IMR-90 (cell line): ENCODE results near the gene TARBP2. TPM values are rescaled to one million over a fixed set of nuclear protein-coding genes. Genes with fewer than 3 reads are reported as not detected.

Experiments
- ATAC-seq: fragments of 200-7000 bp; cut with Tn5 transposase; 2 replicates; pipeline ENCODE4 v1.9.1; 2020; ENCODE audit warnings: low read depth, mild to moderate bottlenecking, moderate library complexity
- BruUV-seq: library from RNA; stranded (reverse); fragments of 400-500 nt; replicated peaks from 2 replicates; lab custom pipeline; 2021; lab: Mats Ljungman, UMichigan
- CTCF ChIA-PET: fragments of 300-600 bp; formaldehyde crosslinking; extraction: SDS; loops from one replicate; lab custom pipeline; 2021; ENCODE audit warnings: antibody characterized with exemption; lab: Yijun Ruan, JAX
- POLR2A ChIA-PET: fragments of 300-600 bp; sonication (Branson Sonifier 250); formaldehyde crosslinking; loops from one replicate; lab custom pipeline; 2022; ENCODE audit warnings: antibody characterized with exemption; ENCODE audit not compliant: unreplicated experiment; lab: Charles Lee
- DNase-seq: peaks from one replicate; pipeline ENCODE4 v3.0.0; 2013
- H2AFZ ChIP-seq: replicated peaks from 2 replicates; pipeline ENCODE3; 2013; ENCODE audit warnings: low read length, mild to moderate bottlenecking; ENCODE audit not compliant: poor library complexity
- H2AK5ac ChIP-seq: 2 replicates; pipeline ENCODE4 v1.6.1; 2013; ENCODE audit warnings: low read depth, low read length, inconsistent platforms
- H2AK9ac ChIP-seq: replicated peaks from 2 replicates; pipeline ENCODE3; 2013; ENCODE audit warnings: mild to moderate bottlenecking, low read depth, low read length, moderate library complexity; ENCODE audit not compliant: poor library complexity
- H2BK120ac ChIP-seq: 2 replicates; pipeline ENCODE4 v1.6.1; 2013; ENCODE audit warnings: low read depth, low read length, inconsistent platforms
- H2BK15ac ChIP-seq: 3 replicates; pipeline ENCODE4 v1.6.1; 2013; ENCODE audit warnings: low read depth, low read length, inconsistent platforms
- H2BK20ac ChIP-seq: 2 replicates; pipeline ENCODE4 v1.6.1; 2013; ENCODE audit warnings: low read depth, mild to moderate bottlenecking, inconsistent platforms, low read length, moderate library complexity
- H2BK5ac ChIP-seq: 2 replicates; pipeline ENCODE4 v1.6.1; 2013; ENCODE audit warnings: mild to moderate bottlenecking, low read depth, low read length, inconsistent platforms; ENCODE audit not compliant: poor library complexity, severe bottlenecking
- H3K14ac ChIP-seq: replicated peaks from 2 replicates; pipeline ENCODE4 v1.6.1; 2013; ENCODE audit warnings: low read depth, low read length, inconsistent platforms
- H3K18ac ChIP-seq: 2 replicates; pipeline ENCODE4 v1.6.1; 2013; ENCODE audit warnings: low read depth, low read length, control low read depth
- H3K23ac ChIP-seq: 2 replicates; pipeline ENCODE4 v1.6.1; 2013; ENCODE audit warnings: low read depth, low read length, inconsistent platforms
- H3K27ac ChIP-seq: 2 replicates; pipeline ENCODE4 v1.5.1; 2013; ENCODE audit warnings: mild to moderate bottlenecking, control low read depth, low read length; ENCODE audit not compliant: insufficient read depth
- H3K27me3 ChIP-seq: 2 replicates; pipeline ENCODE4 v1.6.1; 2013; ENCODE audit warnings: low read length; ENCODE audit not compliant: control insufficient read depth, insufficient read depth
- H3K36me3 ChIP-seq: 2 replicates; pipeline ENCODE4 v1.6.1; 2013; ENCODE audit warnings: low read length, mixed read lengths; ENCODE audit not compliant: control insufficient read depth, insufficient read depth
- H3K4ac ChIP-seq: 2 replicates; pipeline ENCODE4 v1.6.1; 2013; ENCODE audit warnings: low read depth, low read length, inconsistent platforms
- H3K4me1 ChIP-seq: 2 replicates; pipeline ENCODE4 v1.6.1; 2013; ENCODE audit warnings: low read length, mixed read lengths; ENCODE audit not compliant: control insufficient read depth, insufficient read depth
- H3K4me2 ChIP-seq: 2 replicates; pipeline ENCODE4 v1.6.1; 2013; ENCODE audit warnings: low read depth, mild to moderate bottlenecking, control low read depth, low read length, moderate library complexity
- H3K4me3 ChIP-seq: 2 replicates; pipeline ENCODE4 v1.5.1; 2013; ENCODE audit warnings: low read depth, mild to moderate bottlenecking, control low read depth, low read length, moderate library complexity; ENCODE audit not compliant: insufficient read depth
- H3K56ac ChIP-seq: 2 replicates; pipeline ENCODE4 v1.6.1; 2013; ENCODE audit warnings: low read length, inconsistent platforms; ENCODE audit not compliant: insufficient read depth; ENCODE audit errors: extremely low read depth
- H3K79me1 ChIP-seq, 2 experiments: 2 replicates each; pipeline ENCODE4 v1.6.1; 2013; ENCODE audit warnings: low read length in 2 of 2, inconsistent platforms in 1 of 2, low read depth in 1 of 2
- H3K9ac ChIP-seq: 2 replicates; pipeline ENCODE4 v1.6.1; 2013; ENCODE audit warnings: low read depth, low read length, control low read depth
- H3K9me1 ChIP-seq: 2 replicates; pipeline ENCODE4 v1.6.1; 2013; ENCODE audit warnings: low read length, inconsistent platforms; ENCODE audit not compliant: insufficient read depth
- H3K9me3 ChIP-seq: 2 replicates; pipeline ENCODE4 v1.6.1; 2013; ENCODE audit warnings: low read length; ENCODE audit not compliant: control insufficient read depth, insufficient read depth
- H4K20me1 ChIP-seq: 2 replicates; pipeline ENCODE4 v1.6.1; 2013; ENCODE audit warnings: low read length, inconsistent platforms; ENCODE audit not compliant: insufficient read depth
- H4K5ac ChIP-seq: 2 replicates; pipeline ENCODE4 v1.6.1; 2013; ENCODE audit warnings: mild to moderate bottlenecking, low read depth, low read length, control low read depth
- H4K8ac ChIP-seq, 2 experiments: 2 replicates each; pipeline ENCODE4 v1.6.1; 2013; ENCODE audit warnings: low read depth in 2 of 2, low read length in 2 of 2, control low read depth in 1 of 2, inconsistent platforms in 1 of 2
- H4K91ac ChIP-seq: 2 replicates; pipeline ENCODE4 v1.6.1; 2013; ENCODE audit warnings: low read depth, low read length, inconsistent platforms; ENCODE audit not compliant: insufficient read depth
- BHLHE40 ChIP-seq: fragments of 150-350 bp; IDR thresholded peaks from 2 replicates; pipeline ENCODE4 v1.6.1; 2016; ENCODE audit warnings: mild to moderate bottlenecking, low read depth, low read length
- CHD1 ChIP-seq: IDR thresholded peaks from 2 replicates; pipeline ENCODE4 v1.6.1; 2012; ENCODE audit warnings: low read depth, low read length, improper control_type of control experiment
- ELK1 ChIP-seq: fragments of 150-350 bp; IDR thresholded peaks from 2 replicates; pipeline ENCODE4 v1.6.1; 2016; ENCODE audit warnings: low read depth, mild to moderate bottlenecking, low read length, moderate library complexity, borderline replicate concordance
- FOS ChIP-seq: fragments of 150-350 bp; IDR thresholded peaks from 2 replicates; pipeline ENCODE4 v1.6.1; 2016; ENCODE audit warnings: low read depth, low read length
- MAFK ChIP-seq: IDR thresholded peaks from 2 replicates; pipeline ENCODE4 v1.6.1; 2012; ENCODE audit warnings: low read depth, low read length, improper control_type of control experiment
- MXI1 ChIP-seq: IDR thresholded peaks from 2 replicates; pipeline ENCODE4 v1.6.1; 2012; ENCODE audit warnings: low read depth, mild to moderate bottlenecking, low read length, moderate library complexity, borderline replicate concordance
- POLR2A ChIP-seq: IDR thresholded peaks from 2 replicates; pipeline ENCODE4 v1.6.1; 2012; ENCODE audit warnings: mild to moderate bottlenecking, low read depth, low read length
- RCOR1 ChIP-seq: IDR thresholded peaks from 2 replicates; pipeline ENCODE4 v1.6.1; 2012; ENCODE audit warnings: mild to moderate bottlenecking, low read length, improper control_type of control experiment; ENCODE audit not compliant: insufficient replicate concordance
- RFX5 ChIP-seq: IDR thresholded peaks from 2 replicates; pipeline ENCODE4 v1.8.0; 2012; ENCODE audit warnings: low read depth, mild to moderate bottlenecking, low read length, moderate library complexity
- WGBS, 2 experiments: methylation state at CpG; one replicate each; pipeline versions ENCODE4 v1.1.5 to v1.1.7; 2013; ENCODE audit warnings: missing lambda C conversion rate in 2 of 2; ENCODE audit not compliant: insufficient read length in 1 of 2; ENCODE audit errors: extremely low coverage in 2 of 2; 5-methylcytosine and 5-hydroxymethylcytosine counted together
- dilution Hi-C: fragments of 300-500 bp; cut with HindIII; formaldehyde crosslinking; loops from one replicate; pipeline ENCODE4 v1.14.3; 2018; ENCODE audit warnings: low sequenced_read_pairs; ENCODE audit not compliant: unreplicated experiment
- in situ Hi-C: fragments of 300-500 bp; cut with MboI; formaldehyde crosslinking; loops from 3 replicates; pipeline ENCODE4 v1.14.3; 2019; ENCODE audit warnings: low sequenced_read_pairs, inconsistent platforms, mixed read lengths
- intact Hi-C: fragments of 100-400 bp; cut with micrococcal nuclease; formaldehyde crosslinking; loops from 2 replicates; pipeline ENCODE4 v1.10.0; 2022
- polyA plus RNA-seq, 3 experiments: library from polyadenylated mRNA; depleted of rRNA; stranded (reverse); fragments of >200 nt; gene quantifications; 2 replicates each; pipeline ENCODE4 v1.2.3, GENCODE V29; 2012; ENCODE audit warnings: low replicate concordance in 1 of 3
- total RNA-seq: library from RNA; depleted of rRNA; stranded (reverse); fragments of >200 nt; gene quantifications from 2 replicates; pipeline ENCODE4 v1.2.3, GENCODE V29; 2012
- TF ChIP-seq, protein P1 (sequence below): fragments of 150-350 bp; IDR thresholded peaks from 2 replicates; pipeline ENCODE4 v1.6.1; 2017; ENCODE audit warnings: mild to moderate bottlenecking, antibody characterized with exemption, low read length, low read depth

The TARBP2 gene
- total and polyA plus RNA-seq, 2 of the 4 experiments (the other 2 are of a cell fraction), result 27.4 to 46.1 TPM

GRCh38 chr12:53464685-53465418 is 36.2 kb upstream of the TARBP2 start (continued):
- TF ChIP-seq RFX5 (no peak), BHLHE40 (no peak), POLR2A (no peak), RCOR1 (no peak), MXI1 (no peak)

GRCh38 chr12:53465679-53466078 is 35.4 kb upstream of the TARBP2 start:
- Histone ChIP-seq H3K9me1 (no peaks in the 10 kb centered on the region; the same call in 1 of the 2 replicates), H3K14ac (no peak overlapping the region), H3K23ac (no peak overlapping the region), H3K9me3 (no peaks in the 10 kb centered on the region), H3K36me3 (peaks cover 83% of the 10 kb centered on the region), H3K18ac (no peak overlapping the region), H3K9ac (no peak overlapping the region), H4K5ac (no peak overlapping the region), H4K91ac (no peak overlapping the region), H3K4me2 (no peak overlapping the region), H3K4me1 (peaks cover 7% of the 10 kb centered on the region), H3K56ac (no peak overlapping the region), H2BK20ac (no peak overlapping the region), H3K79me1 (peaks cover 34 to 83% of the 10 kb centered on the region in 2 experiments), H2AFZ (no peak overlapping the region), H3K27me3 (no peaks in the 10 kb centered on the region), H3K4me3 (no peak overlapping the region), H2AK9ac (no peak overlapping the region), H2BK5ac (no peak overlapping the region), H2BK15ac (no peak overlapping the region), H4K20me1 (peaks cover 86% of the 10 kb centered on the region), H3K4ac (no peak overlapping the region), H2BK120ac (no peak overlapping the region), H3K27ac (no peak overlapping the region), H2AK5ac (no peak overlapping the region), H4K8ac (no peak overlapping the region)
- ChIA-PET CTCF (interaction anchor here (0.5 kb wide), 1 partner anchor 11 kb away, joined by 3 read pairs; no protein-coding TSS in a partner anchor), POLR2A (no interaction called here)
- DNase-seq, result no peak
- no CpG with 5 or more reads among the region's 2 CpGs for WGBS, 2 experiments
- dilution Hi-C loops, result no loop called here
- intact Hi-C loops, result no loop called here
- no TSS peak for BruUV-seq
- ATAC-seq, result peak; percentile 28; the same call in 1 of the 2 replicates
- in situ Hi-C loops, result no loop called here
- TF ChIP-seq MAFK, result no peak
- TF ChIP-seq CHD1, result no peak
- no peak for TF ChIP-seq ELK1
- no peak for TF ChIP-seq FOS
- TF ChIP-seq, protein P1, sequence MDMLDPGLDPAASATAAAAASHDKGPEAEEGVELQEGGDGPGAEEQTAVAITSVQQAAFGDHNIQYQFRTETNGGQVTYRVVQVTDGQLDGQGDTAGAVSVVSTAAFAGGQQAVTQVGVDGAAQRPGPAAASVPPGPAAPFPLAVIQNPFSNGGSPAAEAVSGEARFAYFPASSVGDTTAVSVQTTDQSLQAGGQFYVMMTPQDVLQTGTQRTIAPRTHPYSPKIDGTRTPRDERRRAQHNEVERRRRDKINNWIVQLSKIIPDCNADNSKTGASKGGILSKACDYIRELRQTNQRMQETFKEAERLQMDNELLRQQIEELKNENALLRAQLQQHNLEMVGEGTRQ, result no peak
- no peak for TF ChIP-seq MXI1
